ENCODE results near the gene CDX1.

The CDX1 gene

DNA sequence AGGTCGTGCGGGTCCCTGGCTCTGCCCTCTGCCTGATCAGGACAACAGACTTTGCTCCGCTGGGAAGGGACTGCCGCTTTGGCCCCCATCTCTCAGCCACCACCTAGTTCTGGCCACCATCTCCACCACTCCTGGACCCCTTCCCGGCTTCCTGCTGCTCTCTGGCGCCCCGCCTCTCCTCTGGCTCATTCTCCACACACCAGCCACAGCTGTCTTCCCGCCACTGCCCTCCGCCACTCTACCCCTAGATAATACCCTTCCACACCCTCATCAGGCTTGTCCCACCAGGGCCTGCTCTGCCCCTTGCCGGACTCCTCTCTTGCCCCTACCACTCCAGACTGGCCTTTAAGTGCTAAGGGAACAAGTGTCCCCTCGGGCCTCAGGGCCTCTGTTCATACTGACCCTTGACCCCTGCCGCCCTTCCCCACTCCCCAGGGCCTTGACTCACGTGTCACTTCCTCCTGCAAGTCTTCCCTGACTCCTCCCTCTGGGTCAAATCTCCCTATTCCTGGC is 3.0 kb upstream of the CDX1 start:
- DNase-seq = no peak

DNA sequence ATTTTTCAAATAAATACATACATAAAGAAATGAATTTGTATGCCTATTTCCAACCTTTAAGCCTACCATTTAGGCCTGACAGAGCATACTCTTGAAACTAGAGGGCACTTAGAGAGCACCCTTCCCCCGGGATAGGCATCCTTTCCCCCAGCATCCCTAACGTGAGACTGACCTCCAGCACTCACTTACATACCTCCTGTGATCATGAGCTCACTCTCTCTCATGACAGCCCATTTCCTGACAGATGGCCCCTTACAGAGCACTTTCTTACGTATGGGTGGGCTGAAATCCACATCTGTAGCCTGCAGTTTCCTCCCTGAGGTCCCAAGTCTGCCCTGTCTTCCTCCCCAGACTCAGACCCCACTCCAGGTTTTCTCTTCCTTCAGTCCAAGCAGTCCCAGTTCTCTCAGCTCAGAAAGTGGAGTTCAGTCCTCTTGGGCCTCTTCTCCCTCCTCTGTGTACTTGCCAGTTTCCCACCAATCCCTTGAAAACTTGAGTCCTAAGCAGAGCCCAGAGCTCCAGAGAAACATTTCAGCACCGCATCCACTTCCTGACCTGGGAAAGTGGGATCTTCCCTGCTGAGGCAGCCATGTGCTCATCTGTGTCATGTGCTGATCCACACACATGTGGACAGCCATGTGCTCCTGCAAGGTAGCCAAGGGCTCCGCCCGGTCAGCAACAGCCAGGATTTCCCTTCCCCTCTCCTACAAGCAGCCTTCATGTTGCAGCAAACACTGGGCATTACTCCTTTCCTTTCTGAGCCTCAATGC is 2.2 kb upstream of the CDX1 start:
- no peak for DNase-seq

DNA sequence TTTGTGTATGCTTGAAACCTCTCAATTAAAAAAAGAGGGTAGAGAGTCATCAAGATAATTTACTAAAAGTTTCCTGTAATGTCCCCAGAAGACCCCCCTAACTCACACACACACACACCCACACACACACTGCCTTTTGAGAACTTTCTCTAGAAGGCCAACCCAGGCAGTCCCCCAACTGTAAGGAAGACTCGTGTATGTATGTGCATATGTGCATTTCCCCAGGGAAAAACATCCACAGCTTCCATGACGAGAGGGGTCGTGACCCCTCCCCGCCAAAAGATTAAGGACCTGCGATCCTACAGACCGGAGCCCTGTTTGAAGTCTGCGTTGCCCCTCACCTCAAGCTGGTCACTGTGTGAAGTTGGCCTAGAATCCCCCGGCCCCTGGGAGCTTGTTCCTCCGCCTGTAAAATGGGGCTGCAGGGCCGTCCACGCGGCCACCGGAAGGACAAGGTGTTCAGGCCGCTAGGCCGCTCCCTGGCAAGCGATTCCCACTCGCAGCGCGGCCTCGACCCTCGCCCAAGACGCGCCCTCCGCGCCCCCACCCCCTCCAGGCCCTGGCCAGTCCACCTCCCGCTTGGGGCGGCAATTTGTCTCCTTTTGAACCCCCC is 435 bp upstream of the CDX1 start:
- DNase-seq = no peak

DNA sequence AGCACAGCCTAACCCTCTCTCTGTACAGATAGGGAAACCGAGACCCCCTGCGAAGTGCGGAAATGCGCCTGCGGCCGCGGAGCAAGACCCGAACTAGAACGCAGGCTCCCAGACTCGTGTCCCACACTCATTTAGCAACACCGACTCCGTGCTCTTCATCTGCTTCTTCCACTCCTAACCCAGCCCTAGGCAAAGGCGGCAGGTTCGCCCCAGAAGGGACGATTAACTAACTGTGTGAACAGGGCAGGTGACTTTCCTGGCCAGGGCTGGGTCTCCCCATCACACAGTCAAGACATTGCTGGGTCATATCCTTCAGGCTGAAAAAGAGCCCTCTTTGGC is 903 bp downstream of the CDX1 start:
- DNase-seq = no peak

DNA sequence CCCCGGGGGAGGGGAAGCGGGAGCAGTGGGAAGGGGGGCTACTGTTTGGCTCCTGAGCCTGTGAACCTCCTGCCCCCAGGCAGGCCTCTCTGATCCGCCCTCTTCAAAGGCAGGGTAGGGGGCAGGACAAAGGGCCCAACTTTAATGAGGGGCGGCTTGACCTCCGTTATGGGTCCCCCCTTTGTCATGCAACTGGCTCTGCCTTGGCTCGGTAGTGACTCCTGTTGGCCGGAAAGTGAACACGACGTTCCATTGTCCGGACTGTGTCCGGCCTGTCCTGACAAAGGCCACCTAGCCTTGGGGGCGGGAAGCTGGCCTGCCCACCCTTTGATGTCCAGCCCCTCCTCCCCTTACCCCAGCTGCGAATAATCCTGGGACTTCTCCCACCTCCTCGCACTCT is 1.3 kb downstream of the CDX1 start:
- no peak for DNase-seq

DNA sequence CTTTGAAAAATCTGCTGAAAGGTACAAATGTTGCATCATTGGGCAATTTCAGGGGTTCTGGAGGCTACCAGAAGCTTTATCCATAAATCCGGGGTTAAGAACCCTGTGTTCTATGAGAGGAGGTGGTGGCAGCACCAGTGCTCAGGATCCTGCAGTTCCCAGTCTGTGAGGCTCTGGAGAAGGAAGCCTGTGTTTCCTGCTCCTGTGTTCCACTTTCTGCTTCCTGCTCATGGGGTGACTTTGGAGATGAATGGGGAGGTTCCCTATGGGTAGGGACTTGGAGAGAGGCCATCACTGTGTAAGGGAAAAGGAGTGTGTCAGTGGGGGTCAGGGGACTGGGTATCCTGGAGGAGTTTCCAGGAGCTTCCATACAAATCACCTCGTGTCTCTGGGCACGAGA is 2.3 kb downstream of the CDX1 start:
- DNase-seq = no peak

DNA sequence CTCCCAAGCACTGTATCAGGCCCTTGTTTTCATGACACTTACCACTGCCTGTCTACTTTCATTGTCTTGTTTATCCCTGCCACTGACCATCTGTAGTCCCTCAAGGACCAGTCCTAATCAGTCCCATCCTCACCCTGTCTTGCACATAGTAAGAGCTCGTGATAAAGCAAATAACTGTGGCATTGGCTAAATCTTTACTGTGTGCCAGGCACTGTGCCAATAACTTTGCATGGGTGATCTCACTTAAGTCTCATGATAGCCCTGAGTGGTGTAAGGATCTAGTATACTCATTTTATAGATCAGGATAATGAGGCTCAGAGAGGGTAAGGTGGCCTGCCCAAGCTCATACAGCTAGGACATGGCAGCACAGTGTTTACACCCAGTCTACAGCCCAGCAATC is 5.6 kb downstream of the CDX1 start:
- DNase-seq = no peak

DNA sequence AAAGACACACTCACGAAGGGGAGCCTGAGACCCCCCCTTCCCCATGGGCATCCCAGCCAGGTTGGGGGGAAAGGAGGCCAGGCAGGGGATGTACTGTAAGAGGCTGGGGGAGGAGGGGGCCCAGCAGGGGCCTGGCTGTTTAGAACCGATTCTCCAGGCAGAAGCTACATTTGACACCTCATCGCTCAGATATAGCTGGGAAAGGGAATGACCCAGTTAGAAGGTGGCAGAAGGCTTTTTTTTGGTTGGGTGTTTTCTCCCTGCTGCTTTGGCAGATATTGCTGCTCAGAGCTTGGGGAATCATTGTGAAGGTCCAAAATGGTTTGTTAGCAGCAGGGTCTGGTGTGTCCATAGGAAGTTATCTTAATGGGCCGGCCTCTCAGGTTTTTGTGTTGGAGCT is 6.0 kb downstream of the CDX1 start:
- no peak for DNase-seq

DNA sequence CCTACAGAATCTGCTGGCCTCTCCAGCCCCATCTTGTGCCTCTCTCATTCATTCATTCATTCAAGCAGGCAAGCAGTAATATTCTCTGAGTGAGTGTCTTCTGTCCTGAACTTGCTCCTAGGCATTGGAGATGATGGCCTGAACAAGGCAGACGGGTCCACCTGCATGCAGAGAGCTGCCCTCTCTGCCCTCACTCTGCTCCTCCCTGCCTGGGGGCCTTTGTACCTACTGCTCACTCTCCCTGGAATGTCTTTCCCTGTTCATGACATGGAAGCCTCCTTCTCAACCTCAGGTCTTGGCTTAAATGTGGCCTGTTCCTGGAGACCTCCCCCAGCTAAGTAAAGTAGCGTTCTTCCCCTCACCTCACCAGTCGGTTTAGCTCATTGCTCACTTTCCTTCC is 6.6 kb downstream of the CDX1 start:
- DNase-seq = no peak

DNA sequence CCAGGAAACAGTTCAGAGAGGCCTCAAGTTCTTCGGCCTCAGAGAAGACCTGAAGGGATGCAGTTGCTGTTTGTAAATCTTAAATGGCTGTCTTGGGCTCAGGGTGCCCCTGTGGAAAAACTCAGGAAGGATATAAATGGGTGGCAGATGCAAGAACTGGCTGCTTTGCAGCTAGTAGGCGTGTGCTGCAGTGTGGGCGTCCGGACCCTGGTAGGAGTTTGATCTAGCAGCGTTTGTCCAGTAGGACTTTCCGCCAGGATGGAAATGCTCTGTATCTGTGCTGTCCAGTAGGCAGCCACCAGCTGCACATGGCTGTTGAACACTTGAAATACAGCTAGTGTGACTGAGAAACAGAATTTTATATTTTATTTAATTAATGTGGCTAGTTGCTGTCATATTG is 7.7 kb downstream of the CDX1 start:
- no peak for DNase-seq

DNA sequence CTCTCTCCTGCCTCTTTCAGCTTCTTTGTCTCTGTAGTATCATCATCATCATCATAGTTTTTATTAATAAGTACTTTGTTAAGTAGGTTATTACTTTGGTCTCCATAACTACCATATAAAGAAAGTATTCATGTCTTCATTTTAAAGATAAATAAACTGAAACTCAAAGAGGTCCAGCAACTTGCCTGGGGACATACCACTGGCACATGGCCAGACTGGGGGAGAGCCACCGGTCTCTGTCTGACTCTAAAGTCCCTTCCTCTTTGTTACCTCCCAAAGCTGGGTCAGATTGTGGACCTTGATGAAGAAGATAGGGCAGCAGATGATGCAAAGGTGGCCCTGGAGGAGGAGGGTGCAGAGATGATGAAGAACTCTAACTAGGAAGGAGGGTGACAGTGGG is 8.5 kb downstream of the CDX1 start:
- no peak for DNase-seq

DNA sequence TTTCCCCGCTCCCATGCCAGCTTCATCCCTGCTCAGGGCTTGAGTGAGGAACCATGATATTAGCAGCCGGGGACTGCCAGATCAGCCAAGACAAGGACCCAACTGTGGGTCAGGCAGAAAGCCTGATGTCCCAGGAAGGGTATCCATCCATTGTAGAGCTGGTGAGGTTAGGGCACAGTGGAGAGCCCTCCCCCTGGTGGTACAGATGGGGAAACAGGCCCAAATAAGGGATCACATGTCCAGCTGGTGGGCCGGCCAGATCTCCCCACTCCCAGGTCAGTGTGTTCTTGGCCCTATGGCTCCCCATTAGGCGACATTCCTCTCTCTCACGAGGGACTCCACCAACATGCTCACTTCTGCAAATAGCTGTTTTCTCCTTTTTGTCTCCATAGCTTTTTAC is 9.0 kb downstream of the CDX1 start:
- no peak for DNase-seq

DNA sequence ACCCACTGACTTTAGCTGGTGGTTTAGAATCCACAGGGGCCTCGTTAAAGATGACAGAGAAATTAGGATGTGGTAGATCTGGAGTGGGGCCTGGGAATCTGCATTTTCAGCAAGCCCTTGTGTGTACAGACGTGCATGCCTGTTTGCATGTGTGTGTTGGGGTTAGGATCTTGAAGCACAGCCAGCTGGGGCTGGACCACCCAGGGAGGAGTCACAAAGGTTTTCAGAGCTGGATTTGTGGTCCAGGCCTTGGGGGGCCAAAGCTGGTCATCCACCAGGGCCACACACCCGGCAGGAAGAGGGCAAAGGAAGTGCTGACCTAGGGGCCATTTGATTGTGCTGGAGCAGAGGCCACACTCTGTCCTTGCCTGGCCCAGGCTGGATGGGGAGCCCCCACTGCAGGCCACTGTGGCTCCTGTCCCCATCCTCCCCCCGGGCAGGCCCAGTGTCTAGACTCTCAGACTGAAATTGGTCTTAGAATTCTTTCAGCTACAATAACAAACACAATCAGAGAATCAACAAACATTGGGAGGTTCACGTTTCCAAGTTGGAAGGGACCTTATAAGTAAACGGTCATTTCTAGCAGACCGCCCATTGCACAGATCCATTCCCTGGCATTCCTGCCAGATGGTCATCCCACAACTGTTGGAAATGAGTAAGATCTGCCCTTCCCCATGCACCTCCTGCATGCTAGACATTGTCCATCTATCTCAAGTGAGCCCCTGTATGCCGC is 10.3 kb downstream of the CDX1 start:
- no peak for DNase-seq

DNA sequence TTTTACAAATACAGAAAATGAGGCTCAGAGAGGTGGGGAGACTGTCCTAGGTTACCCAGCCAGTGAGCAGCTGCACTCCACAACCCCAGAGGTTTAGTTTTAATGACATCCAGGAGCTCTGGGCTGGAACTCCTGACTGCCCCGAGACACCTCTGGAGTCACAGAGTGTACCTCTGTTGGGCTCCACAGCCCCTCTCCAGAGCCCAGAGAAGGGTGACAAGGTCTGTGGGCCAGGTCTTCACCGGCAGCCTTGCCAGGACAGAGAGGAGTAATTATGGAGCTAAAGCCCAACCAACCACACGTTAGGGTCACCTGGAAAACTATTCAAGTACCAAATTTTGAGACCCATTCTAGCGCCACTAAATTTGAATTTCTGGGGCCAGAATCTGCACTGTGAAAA is 11.1 kb downstream of the CDX1 start:
- no peak for DNase-seq

DNA sequence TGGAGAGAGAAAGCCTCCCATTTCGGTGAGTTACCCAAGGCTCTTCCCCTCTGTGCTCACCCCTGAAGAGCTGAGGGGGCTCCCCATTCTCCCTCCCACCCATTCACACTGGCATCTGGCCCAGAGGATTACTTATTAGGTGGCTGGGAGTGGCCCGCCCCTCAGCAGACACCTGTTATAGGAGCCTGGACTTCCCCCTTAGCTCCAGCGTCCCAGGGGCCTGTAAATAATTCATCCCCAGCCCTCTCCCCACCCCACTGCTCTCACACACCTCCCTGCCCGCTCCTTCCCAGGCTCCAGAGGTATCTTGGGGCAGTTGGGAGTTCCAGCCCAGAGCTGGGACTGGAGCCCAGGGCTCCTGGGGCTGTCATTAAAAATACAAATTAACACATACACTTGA is 11.7 kb downstream of the CDX1 start:
- DNase-seq = no peak

DNA sequence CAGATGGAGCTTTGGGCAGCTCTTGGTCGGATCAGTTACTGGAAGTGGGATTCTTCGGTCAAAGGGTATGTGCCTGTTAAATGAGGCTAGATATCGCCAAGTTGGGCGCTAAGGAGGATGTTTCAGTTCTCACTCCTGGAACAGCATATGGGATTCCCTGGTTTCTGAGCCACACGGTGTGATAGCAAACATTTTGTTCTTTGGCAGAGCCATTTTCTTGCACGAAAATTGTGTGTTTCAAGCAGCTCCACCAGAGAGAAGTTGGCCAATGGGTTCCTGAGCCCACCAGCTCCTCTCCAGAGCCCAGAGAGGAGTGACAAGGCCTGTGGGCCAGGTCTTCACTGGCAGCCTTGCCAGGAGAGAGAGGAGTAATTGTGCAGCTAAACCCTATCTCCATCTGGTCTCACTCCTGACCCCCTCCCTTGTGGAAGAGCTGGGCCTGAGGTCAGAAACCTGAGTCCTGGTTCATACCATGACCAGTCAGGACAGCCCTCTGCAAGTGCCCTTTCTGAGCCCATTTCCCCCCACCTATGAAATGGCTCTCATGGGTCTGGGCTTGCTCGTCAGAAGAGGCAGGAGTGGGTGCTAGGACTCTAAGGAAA is 12.5 kb downstream of the CDX1 start:
- no peak for DNase-seq

DNA sequence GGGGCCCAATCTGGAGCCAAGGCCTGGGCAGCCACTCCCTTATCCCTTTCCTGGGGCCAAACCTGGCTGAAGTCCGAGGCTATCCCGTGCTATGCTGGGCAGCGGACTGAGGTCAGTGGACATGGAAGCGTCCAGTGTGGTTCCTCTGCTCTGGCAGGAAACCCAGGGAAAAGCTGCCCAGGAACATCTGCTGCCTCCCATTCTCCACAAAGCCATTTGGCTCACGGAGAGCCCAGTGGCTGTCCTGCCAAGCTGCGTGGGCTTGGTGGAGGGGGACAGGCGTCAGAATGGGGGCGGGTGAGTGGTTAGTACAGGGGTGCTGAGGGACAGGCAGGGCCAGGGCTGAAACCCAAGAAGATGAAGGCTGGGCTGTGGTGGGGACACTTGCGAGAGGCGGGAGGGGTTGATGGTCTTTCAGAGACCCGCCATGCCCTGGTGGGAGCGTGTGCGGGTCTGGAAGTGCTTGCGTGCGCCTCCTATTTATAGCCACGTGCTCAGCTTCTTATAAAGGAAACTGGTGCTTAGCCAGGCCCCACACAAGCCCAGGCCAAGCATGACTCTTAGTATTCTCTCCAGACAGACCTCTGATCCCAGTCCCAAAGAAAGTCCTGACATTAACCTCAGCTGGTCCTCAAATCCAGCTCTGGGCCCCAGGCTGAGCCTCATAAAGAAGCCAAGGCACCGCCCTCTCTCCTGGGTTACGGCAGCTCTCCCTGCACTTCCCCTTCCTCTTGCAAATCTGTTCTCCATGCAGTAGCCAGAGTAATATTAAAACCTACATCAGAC is 13.9 kb downstream of the CDX1 start:
- no peak for DNase-seq

DNA sequence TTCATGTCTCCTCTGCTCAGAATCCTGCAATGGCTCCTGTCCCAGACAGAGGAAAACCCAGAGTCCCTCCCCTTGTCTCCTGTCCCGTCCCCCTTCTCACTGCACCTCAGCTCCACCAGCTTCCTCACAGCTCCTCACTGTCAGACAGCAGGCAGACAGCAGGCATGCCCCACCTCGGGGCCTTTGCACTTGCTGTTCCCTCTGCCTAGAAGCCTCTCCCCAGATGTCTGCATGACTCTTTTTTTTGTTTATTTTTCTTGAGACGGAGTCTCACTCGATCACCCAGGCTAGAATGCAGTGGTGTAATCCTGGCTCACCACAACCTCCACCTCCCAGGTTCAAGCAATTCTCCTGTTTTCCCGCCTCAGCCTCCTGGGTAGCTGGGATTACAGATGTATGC is 14.4 kb downstream of the CDX1 start:
- DNase-seq = no peak

DNA sequence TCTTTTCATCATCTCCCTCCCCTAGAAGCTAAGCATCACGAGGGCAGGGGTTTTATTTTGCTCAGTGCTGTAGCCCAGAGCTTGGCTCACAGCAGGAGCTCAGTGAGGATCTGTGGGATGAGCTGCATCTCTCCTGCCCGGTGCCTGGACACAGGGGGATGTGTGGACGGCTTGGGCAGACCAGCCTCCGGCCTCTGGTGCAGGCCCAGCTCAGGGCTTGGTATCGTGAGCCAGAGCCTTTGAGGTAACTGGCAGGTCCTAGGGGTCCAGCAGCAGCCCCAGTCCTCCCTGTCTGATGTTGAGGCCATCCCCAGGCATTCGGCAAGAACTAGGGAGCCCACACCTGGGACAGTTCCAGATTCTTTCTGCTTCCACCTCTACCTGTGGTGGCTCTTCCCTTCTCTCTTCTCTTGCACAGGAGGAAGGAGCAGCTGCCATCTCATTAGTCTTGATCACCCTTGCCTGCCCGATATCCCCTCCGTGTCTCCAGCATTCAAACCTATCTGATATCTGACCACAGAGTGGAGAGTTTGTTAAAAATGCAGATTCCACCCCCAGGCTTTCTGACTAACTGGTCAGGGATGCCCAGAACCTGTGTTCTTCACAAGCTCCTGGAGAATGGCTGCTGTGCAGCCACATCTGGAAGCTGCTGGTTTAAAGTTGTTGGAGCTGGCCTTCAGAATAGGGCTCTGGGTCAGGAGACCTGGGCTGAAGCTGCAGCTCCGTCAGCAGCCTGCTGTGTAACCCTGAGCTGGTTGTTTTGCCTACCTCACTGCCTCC is 15.4 kb downstream of the CDX1 start:
- no peak for DNase-seq

DNA sequence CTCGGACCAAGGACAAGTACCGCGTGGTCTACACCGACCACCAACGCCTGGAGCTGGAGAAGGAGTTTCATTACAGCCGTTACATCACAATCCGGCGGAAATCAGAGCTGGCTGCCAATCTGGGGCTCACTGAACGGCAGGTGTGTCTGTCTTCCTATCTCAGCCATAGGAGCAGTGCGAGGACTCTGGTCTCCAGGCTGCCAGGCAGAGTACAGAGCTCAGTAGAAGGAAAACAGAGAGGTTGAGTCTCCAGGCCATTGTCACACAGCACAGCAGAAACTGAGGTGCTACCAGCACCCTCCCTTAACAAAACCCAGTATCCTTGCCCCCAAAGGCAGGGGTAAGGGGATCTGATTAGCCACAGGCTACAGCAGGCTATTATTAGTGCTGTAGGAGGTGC is 16.2 kb downstream of the CDX1 start:
- DNase-seq = no peak

DNA sequence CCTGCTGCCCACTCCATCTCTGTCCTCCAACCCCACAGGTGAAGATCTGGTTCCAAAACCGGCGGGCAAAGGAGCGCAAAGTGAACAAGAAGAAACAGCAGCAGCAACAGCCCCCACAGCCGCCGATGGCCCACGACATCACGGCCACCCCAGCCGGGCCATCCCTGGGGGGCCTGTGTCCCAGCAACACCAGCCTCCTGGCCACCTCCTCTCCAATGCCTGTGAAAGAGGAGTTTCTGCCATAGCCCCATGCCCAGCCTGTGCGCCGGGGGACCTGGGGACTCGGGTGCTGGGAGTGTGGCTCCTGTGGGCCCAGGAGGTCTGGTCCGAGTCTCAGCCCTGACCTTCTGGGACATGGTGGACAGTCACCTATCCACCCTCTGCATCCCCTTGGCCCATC is 16.9 kb downstream of the CDX1 start:
- DNase-seq = no peak

DNA sequence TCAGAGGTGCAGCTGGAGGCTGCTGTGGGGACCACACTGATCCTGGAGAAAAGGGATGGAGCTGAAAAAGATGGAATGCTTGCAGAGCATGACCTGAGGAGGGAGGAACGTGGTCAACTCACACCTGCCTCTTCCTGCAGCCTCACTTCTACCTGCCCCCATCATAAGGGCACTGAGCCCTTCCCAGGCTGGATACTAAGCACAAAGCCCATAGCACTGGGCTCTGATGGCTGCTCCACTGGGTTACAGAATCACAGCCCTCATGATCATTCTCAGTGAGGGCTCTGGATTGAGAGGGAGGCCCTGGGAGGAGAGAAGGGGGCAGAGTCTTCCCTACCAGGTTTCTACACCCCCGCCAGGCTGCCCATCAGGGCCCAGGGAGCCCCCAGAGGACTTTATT is 17.4 kb downstream of the CDX1 start:
- no peak for DNase-seq
